ENCODE data around the gene FCER1G.

FCER1G gene

DNA sequence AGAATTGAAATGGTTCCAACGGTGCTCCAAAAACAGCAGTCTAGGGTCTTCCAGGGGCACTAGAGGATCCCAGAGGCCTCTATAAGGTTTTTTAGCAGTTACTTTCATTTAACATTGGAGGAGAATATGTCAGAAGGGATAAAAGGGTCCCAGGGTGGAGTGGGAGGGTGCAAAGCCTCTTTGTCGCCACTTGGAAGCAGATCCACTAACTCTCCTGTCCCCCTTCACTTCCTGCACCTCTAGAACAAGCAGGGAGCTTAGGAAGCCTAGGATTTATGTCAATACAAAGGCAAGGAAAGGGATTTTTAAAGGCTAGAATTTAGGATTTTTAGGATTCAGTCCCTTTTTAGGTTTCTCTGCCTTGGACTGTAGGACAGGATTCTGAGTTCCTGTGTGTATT is 51.7 kb downstream of the FCER1G start:
- H3K4me3 ChIP-seq (ENCODE audit: low read depth, low read length) = no peak overlapping the region
- TF ChIP-seq, protein P1, sequence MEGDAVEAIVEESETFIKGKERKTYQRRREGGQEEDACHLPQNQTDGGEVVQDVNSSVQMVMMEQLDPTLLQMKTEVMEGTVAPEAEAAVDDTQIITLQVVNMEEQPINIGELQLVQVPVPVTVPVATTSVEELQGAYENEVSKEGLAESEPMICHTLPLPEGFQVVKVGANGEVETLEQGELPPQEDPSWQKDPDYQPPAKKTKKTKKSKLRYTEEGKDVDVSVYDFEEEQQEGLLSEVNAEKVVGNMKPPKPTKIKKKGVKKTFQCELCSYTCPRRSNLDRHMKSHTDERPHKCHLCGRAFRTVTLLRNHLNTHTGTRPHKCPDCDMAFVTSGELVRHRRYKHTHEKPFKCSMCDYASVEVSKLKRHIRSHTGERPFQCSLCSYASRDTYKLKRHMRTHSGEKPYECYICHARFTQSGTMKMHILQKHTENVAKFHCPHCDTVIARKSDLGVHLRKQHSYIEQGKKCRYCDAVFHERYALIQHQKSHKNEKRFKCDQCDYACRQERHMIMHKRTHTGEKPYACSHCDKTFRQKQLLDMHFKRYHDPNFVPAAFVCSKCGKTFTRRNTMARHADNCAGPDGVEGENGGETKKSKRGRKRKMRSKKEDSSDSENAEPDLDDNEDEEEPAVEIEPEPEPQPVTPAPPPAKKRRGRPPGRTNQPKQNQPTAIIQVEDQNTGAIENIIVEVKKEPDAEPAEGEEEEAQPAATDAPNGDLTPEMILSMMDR (IDR thresholded peaks at IDR 0.05; ENCODE audit: low read depth, low read length, missing control alignments) = no peak
- DNase-seq (ENCODE audit: low read depth) = no peak

DNA sequence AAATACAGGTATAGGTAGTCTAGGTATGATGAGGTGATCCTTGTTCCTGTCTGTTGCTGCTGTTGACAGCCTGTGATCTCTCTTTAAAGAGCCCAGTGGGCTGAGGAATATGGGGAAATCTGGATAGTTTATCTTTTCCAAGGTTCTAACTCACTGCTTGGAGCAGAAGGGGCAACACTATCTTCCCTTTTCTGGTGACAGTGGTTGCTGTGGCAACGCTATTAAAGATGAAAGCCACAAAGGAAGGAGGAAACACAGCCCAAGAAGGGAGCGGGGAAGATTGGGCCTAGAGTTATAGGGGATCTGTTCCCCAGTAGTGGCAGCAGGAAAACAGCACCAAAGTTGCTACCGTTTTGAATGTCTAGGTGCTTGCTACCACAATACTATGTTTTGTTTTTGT is 52.2 kb downstream of the FCER1G start:
- DNase-seq (ENCODE audit: low read depth) = no peak
- no peak overlapping the region for H3K4me3 ChIP-seq (ENCODE audit: low read depth, low read length)
- TF ChIP-seq, protein P1 (IDR thresholded peaks at IDR 0.05; ENCODE audit: low read depth, low read length, missing control alignments) = no peak

All from GM12864 (cell line).